Stomach (tissue), 9 donors: Measurements from ENCODE around the gene ADGRL2. TPM values are rescaled to one million over a fixed set of nuclear protein-coding genes. Genes with fewer than 3 reads are reported as not detected.
A peak's percentile ranks its signal among the peaks of the same experiment; 100 is the strongest.

ENCODE experiments used
- DNase-seq, 2 donors: peaks; one replicate each; pipeline versions ENCODE4 v3.0.0 to v3.0.0-alpha.2; 2013 to 2019
- H3K27ac ChIP-seq, 5 donors: fragments of 200-600 bp in 4 of 5; sonication (generic) in 4 of 5; one replicate each; pipeline ENCODE4 v1.5.1; 2013 to 2019; ENCODE audit warnings: mild to moderate bottlenecking in 1 of 5, moderate library complexity in 1 of 5
- H3K27me3 ChIP-seq, 3 donors: fragments of 200-600 bp; sonication (generic); one replicate each; pipeline ENCODE4 v1.5.1; 2017 to 2019; ENCODE audit warnings: mixed run types in 1 of 3
- H3K36me3 ChIP-seq, 4 donors: fragments of 200-600 bp; sonication (generic); 1 replicate in 3 of 4; 2 replicates in 1 of 4; pipeline ENCODE4 v1.5.1; 2016 to 2019
- H3K4me1 ChIP-seq, 4 donors: fragments of 200-600 bp; sonication (generic); one replicate each; pipeline ENCODE4 v1.5.1; 2016 to 2019
- H3K4me3 ChIP-seq, 4 donors: fragments of 200-600 bp; sonication (generic) in 3 of 4; one replicate each; pipeline ENCODE4 v1.5.1; 2016 to 2019; ENCODE audit warnings: mild to moderate bottlenecking in 1 of 4
- H3K9me3 ChIP-seq, 4 donors: fragments of 200-600 bp; sonication (generic); one replicate each; pipeline ENCODE4 v1.5.1; 2016 to 2019
- EP300 ChIP-seq: sonication (generic); formaldehyde crosslinking; IDR thresholded peaks from one replicate; pipeline ENCODE4 v1.6.1; 2017; ENCODE audit warnings: antibody characterized with exemption
- POLR2A ChIP-seq, 4 donors: fragments of 450-650 bp; IDR thresholded peaks; one replicate each; pipeline ENCODE4 v1.6.1; 2016; ENCODE audit warnings: antibody characterized with exemption in 4 of 4, control low read depth in 2 of 4, mild to moderate bottlenecking in 1 of 4, moderate library complexity in 1 of 4
- POLR2AphosphoS5 ChIP-seq, 3 donors: sonication (generic); formaldehyde crosslinking; IDR thresholded peaks; one replicate each; pipeline ENCODE4 v1.6.1; 2016; ENCODE audit warnings: antibody characterized with exemption in 3 of 3
- WGBS, 5 donors: extraction: QIAGEN DNeasy Blood & Tissue Kit in 3 of 5; methylation state at CpG; one replicate each; pipeline versions ENCODE4 v1.1.5 to v1.1.7; 2013 to 2018; 5-methylcytosine and 5-hydroxymethylcytosine counted together
- intact Hi-C: fragments of 100-400 bp; cut with DNase I; formaldehyde crosslinking; loops from one replicate; pipeline ENCODE4 v1.15.1; 2023; ENCODE audit warnings: low total_unique reads
- polyA plus RNA-seq, 3 donors: library from polyadenylated mRNA; stranded (reverse); fragments of 200-250 nt; gene quantifications; one replicate each; pipeline ENCODE4 v1.2.3, GENCODE V29; 2013
- total RNA-seq, 5 donors: library from RNA; depleted of rRNA; stranded (reverse); fragments of >200 nt; gene quantifications; one replicate each; pipeline versions ENCODE4 v1.1.0 to v1.2.3, GENCODE V29; 2014 to 2016
- TF ChIP-seq, protein P1 (sequence below), 7 experiments: fragments of 450-650 bp in 4 of 7; fragments of 200-600 bp in 3 of 7; sonication (generic) in 3 of 7; IDR thresholded peaks; one replicate each; pipeline ENCODE4 v1.5.1; 2016 to 2019; ENCODE audit warnings: antibody characterized with exemption in 7 of 7, control low read depth in 2 of 7, mild to moderate bottlenecking in 1 of 7
- donor health status: healthy with polysubstance abuse.
- donor health status: Bipolar disorder and iron deficiency.
- donor health status: healthy.

ADGRL2 gene
- total and polyA plus RNA-seq, 8 donors = 13.0 to 173 (median 23.7) TPM

DNA sequence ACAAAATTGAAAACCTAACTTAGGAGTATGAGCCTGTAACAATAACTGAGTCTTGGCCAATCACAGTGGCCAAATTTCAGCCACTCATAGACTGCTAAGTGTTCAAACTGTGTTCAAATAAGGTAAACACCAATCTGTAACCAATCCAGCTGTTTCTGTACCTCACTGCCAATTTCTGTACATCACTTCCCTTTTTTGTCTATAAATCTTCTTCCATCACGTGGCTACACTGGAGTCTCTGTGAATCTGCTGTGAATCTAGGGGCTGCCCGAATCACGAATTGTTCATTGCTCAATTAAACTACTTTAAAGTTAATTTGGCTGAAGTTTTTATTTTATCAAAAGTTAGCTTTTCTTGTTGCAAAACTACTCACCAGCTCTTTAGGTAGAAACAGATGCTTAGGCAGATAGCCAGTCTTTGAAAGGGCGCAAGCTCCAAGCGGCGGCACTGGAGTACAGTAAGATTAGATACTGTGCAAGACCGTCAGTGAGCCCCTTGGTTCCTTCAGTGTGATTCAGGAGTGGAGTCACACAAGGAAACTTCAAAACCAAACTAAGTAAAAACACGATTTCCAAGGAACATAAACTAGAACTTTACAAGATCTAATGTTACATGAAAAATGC, 43.2 kb upstream of the ADGRL2 start:
- intact Hi-C loops = no loop called here
- TF ChIP-seq POLR2A (IDR thresholded peaks at IDR 0.05) (no peak), POLR2AphosphoS5 (IDR thresholded peaks at IDR 0.05) (no peak), EP300 (no peak)
- TF ChIP-seq, protein P1, sequence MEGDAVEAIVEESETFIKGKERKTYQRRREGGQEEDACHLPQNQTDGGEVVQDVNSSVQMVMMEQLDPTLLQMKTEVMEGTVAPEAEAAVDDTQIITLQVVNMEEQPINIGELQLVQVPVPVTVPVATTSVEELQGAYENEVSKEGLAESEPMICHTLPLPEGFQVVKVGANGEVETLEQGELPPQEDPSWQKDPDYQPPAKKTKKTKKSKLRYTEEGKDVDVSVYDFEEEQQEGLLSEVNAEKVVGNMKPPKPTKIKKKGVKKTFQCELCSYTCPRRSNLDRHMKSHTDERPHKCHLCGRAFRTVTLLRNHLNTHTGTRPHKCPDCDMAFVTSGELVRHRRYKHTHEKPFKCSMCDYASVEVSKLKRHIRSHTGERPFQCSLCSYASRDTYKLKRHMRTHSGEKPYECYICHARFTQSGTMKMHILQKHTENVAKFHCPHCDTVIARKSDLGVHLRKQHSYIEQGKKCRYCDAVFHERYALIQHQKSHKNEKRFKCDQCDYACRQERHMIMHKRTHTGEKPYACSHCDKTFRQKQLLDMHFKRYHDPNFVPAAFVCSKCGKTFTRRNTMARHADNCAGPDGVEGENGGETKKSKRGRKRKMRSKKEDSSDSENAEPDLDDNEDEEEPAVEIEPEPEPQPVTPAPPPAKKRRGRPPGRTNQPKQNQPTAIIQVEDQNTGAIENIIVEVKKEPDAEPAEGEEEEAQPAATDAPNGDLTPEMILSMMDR (IDR thresholded peaks at IDR 0.05) = no peak
- Histone ChIP-seq H3K36me3 (no peaks in the 10 kb centered on the region), H3K27me3 (no peaks in the 10 kb centered on the region), H3K27ac (no peak overlapping the region), H3K4me1 (peaks cover 0 to 22% (median 4%) of the 10 kb centered on the region in 4 donors), H3K4me3 (no peak overlapping the region), H3K9me3 (no peaks in the 10 kb centered on the region)
- no peak for DNase-seq
- WGBS, 5 donors = 62 to 78% (median 65%) methylated on average over 8 of the region's 8 CpGs

GRCh38 chr1:81758181-81758580, 42.6 kb upstream of the ADGRL2 start:
- no peaks in the 10 kb centered on the region for H3K27me3 ChIP-seq
- H3K9me3 ChIP-seq = no peaks in the 10 kb centered on the region
- no peak overlapping the region for H3K27ac ChIP-seq
- no peaks in the 10 kb centered on the region for H3K36me3 ChIP-seq
- H3K4me3 ChIP-seq = no peak overlapping the region
- intact Hi-C loops = no loop called here
- peaks cover 0 to 22% (median 4%) of the 10 kb centered on the region in 4 donors for H3K4me1 ChIP-seq
- 29 to 57% (median 41%) methylated on average over 2 of the region's 2 CpGs for WGBS, 5 donors
- no peak for DNase-seq
- TF ChIP-seq POLR2AphosphoS5 (IDR thresholded peaks at IDR 0.05) (no peak), POLR2A (IDR thresholded peaks at IDR 0.05) (no peak), EP300 (no peak)
- TF ChIP-seq, protein P1 (IDR thresholded peaks at IDR 0.05) = no peak

- no peak overlapping the region for H3K27ac ChIP-seq
- intact Hi-C loops = no loop called here
- no peak for TF ChIP-seq POLR2A (IDR thresholded peaks at IDR 0.05)
- TF ChIP-seq, protein P1 (IDR thresholded peaks at IDR 0.05) = peak in 2 of 7 experiments; percentile 20 to 32
- H3K4me3 ChIP-seq = no peak overlapping the region
- no peaks in the 10 kb centered on the region for H3K36me3 ChIP-seq
- H3K4me1 ChIP-seq = peaks cover 0 to 22% (median 4%) of the 10 kb centered on the region in 4 donors
- H3K27me3 ChIP-seq = no peaks in the 10 kb centered on the region
- no peaks in the 10 kb centered on the region for H3K9me3 ChIP-seq
- WGBS, 5 donors = 0 to 2% (median 0%) methylated on average over 1 of the region's 1 CpG
- DNase-seq = peak in 1 of 2 donors; percentile 43
These were observed 40.1 kb upstream of the ADGRL2 start for GRCh38 chr1:81760477-81761097.

- Histone ChIP-seq H3K27me3 (no peaks in the 10 kb centered on the region), H3K27ac (no peak overlapping the region), H3K4me1 (no peaks in the 10 kb centered on the region), H3K36me3 (no peaks in the 10 kb centered on the region), H3K4me3 (no peak overlapping the region), H3K9me3 (no peaks in the 10 kb centered on the region)
- intact Hi-C loops = no loop called here
- DNase-seq = no peak
- TF ChIP-seq POLR2A (IDR thresholded peaks at IDR 0.05) (no peak), EP300 (no peak)
These were observed 25.2 kb upstream of the ADGRL2 start for GRCh38 chr1:81775510-81775909.
